ENCODE measurements around the gene RTN1. TPM values are rescaled to one million over a fixed set of nuclear protein-coding genes. Genes with fewer than 3 reads are reported as not detected.

The RTN1 gene
- total RNA-seq, 1 donor from 2014 or later = 0.79 TPM

DNA sequence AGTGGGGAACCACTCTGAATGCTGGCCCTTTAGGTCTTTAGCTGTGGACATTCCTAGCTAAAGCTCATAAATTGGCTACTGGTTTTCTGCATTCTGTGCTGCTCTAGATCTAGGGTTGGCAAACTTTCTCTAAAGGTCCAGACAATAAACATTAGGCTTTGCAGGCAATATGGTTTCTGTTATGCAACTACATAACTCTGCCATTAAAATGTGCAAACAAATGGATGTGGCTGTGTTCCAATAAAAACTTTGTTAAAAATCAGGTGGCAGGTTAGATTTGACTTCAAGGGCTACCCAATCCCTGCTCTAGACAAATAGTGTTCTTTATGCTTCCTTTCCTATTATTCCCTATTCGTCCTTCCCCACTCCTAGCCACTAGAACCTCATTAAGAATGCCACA is 42.6 kb upstream of the RTN1 start:
- TF ChIP-seq CTCF (IDR thresholded peaks at IDR 0.05; ENCODE audit: insufficient read depth, low read length, poor library complexity, severe bottlenecking) = no peak
- no peak for DNase-seq (ENCODE audit: low read depth)
- Histone ChIP-seq H3K27me3 (ENCODE audit: control insufficient read depth, insufficient read depth, low read length) (no peaks in the 10 kb centered on the region), H3K4me3 (ENCODE audit: low read depth, low read length) (no peak overlapping the region), H3K36me3 (ENCODE audit: control insufficient read depth, insufficient read depth, low read length) (no peaks in the 10 kb centered on the region)

GRCh38 chr14:59912443-59912842 is 41.9 kb upstream of the RTN1 start:
- DNase-seq (ENCODE audit: low read depth) = no peak
- no peak for TF ChIP-seq CTCF (IDR thresholded peaks at IDR 0.05; ENCODE audit: insufficient read depth, low read length, poor library complexity, severe bottlenecking)
- no peak overlapping the region for H3K4me3 ChIP-seq (ENCODE audit: low read depth, low read length)

GRCh38 chr14:59905188-59905587 is 34.6 kb upstream of the RTN1 start:
- no peak for DNase-seq (ENCODE audit: low read depth)
- Histone ChIP-seq H3K4me3 (ENCODE audit: low read depth, low read length) (no peak overlapping the region), H3K36me3 (ENCODE audit: control insufficient read depth, insufficient read depth, low read length) (no peaks in the 10 kb centered on the region), H3K27me3 (ENCODE audit: control insufficient read depth, insufficient read depth, low read length) (no peaks in the 10 kb centered on the region)
- TF ChIP-seq CTCF (IDR thresholded peaks at IDR 0.05; ENCODE audit: insufficient read depth, low read length, poor library complexity, severe bottlenecking) = no peak

More at GRCh38 chr14:59912443-59912842, 41.9 kb upstream of the RTN1 start:
- no peaks in the 10 kb centered on the region for H3K36me3 ChIP-seq (ENCODE audit: control insufficient read depth, insufficient read depth, low read length)
- H3K27me3 ChIP-seq (ENCODE audit: control insufficient read depth, insufficient read depth, low read length) = no peaks in the 10 kb centered on the region

- Histone ChIP-seq H3K4me3 (ENCODE audit: low read depth, low read length) (no peak overlapping the region), H3K27me3 (ENCODE audit: control insufficient read depth, insufficient read depth, low read length) (no peaks in the 10 kb centered on the region), H3K36me3 (ENCODE audit: control insufficient read depth, insufficient read depth, low read length) (no peaks in the 10 kb centered on the region)
- TF ChIP-seq CTCF (IDR thresholded peaks at IDR 0.05; ENCODE audit: insufficient read depth, low read length, poor library complexity, severe bottlenecking) = no peak
- no peak for DNase-seq (ENCODE audit: low read depth)
These were observed 33.6 kb upstream of the RTN1 start for GRCh38 chr14:59904184-59904583.

DNA sequence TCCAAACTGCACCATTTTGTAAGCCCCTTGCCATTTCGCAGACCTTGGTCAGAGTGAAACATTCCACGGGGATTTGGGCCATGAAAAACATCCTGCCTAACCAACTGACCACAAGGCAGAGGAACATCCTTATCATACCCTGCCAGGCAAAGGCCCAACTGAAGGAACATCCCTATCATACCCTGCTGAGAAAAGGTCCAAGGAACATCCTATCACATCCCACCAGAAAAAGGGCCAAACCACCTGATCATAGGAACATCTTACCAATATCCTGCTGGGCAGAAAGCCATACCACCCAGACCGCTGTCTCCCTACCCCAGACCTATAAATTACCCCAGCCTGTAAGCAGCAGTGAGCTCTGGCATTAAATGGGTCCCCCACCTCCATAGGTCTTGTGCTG is 30.0 kb upstream of the RTN1 start:
- no peak for DNase-seq (ENCODE audit: low read depth)
- no peaks in the 10 kb centered on the region for H3K27me3 ChIP-seq (ENCODE audit: control insufficient read depth, insufficient read depth, low read length)
- no peak overlapping the region for H3K4me3 ChIP-seq (ENCODE audit: low read depth, low read length)
- no peaks in the 10 kb centered on the region for H3K36me3 ChIP-seq (ENCODE audit: control insufficient read depth, insufficient read depth, low read length)
- TF ChIP-seq CTCF (IDR thresholded peaks at IDR 0.05; ENCODE audit: insufficient read depth, low read length, poor library complexity, severe bottlenecking) = no peak

GRCh38 chr14:59897757-59898383 is 27.3 kb upstream of the RTN1 start:
- no peak overlapping the region for H3K4me3 ChIP-seq (ENCODE audit: low read depth, low read length)
- H3K36me3 ChIP-seq (ENCODE audit: control insufficient read depth, insufficient read depth, low read length) = no peaks in the 10 kb centered on the region
- peak; percentile 28 for TF ChIP-seq CTCF (IDR thresholded peaks at IDR 0.05; ENCODE audit: insufficient read depth, low read length, poor library complexity, severe bottlenecking)
- DNase-seq (ENCODE audit: low read depth) = no peak
- no peaks in the 10 kb centered on the region for H3K27me3 ChIP-seq (ENCODE audit: control insufficient read depth, insufficient read depth, low read length)

All from kidney epithelial cell (primary cell).